Neural cell (in vitro differentiated cells): Measurements from ENCODE around the gene ALX1.

ENCODE experiments used
- CTCF ChIP-seq: fragments of 450-650 bp; IDR thresholded peaks from 2 replicates; pipeline ENCODE4 v1.5.1; 2014; ENCODE audit warnings: antibody characterized with exemption, mild to moderate bottlenecking, moderate library complexity; ENCODE audit not compliant: poor library complexity, severe bottlenecking
- EP300 ChIP-seq: fragments of 450-650 bp; conservative IDR thresholded peaks from 2 replicates; pipeline ENCODE4 v1.6.1; 2014; ENCODE audit warnings: antibody characterized with exemption, mild to moderate bottlenecking, moderate library complexity; ENCODE audit not compliant: poor library complexity, severe bottlenecking
- EZH2 ChIP-seq: fragments of 200-600, 300-800 bp; shearing (Covaris generic), sonication (generic); IDR thresholded peaks from 2 replicates; pipeline ENCODE4 v1.6.1; 2014; ENCODE audit warnings: antibody characterized with exemption, low read length, borderline replicate concordance, mild to moderate bottlenecking; ENCODE audit not compliant: insufficient read depth, poor library complexity, severe bottlenecking
- MXI1 ChIP-seq: fragments of 450-650 bp; conservative IDR thresholded peaks from 2 replicates; pipeline ENCODE4 v1.6.1; 2014; ENCODE audit warnings: antibody characterized with exemption, mild to moderate bottlenecking; ENCODE audit not compliant: poor library complexity, severe bottlenecking
- POLR2AphosphoS5 ChIP-seq: IDR thresholded peaks from 2 replicates; pipeline ENCODE4 v1.6.1; 2012
- RAD21 ChIP-seq: fragments of 450-650 bp; conservative IDR thresholded peaks from 2 replicates; pipeline ENCODE4 v1.6.1; 2014; ENCODE audit warnings: antibody characterized with exemption, mild to moderate bottlenecking, moderate library complexity
- SMC3 ChIP-seq: fragments of 450-650 bp; conservative IDR thresholded peaks from 2 replicates; pipeline ENCODE4 v1.6.1; 2014; ENCODE audit warnings: antibody characterized with exemption, mild to moderate bottlenecking, moderate library complexity; ENCODE audit not compliant: poor library complexity
- TAF1 ChIP-seq: IDR thresholded peaks from 2 replicates; pipeline ENCODE4 v1.6.1; 2012; ENCODE audit warnings: low read depth

GRCh38 chr12:85348779-85349178 lies 68.8 kb downstream of the ALX1 start:
- TF ChIP-seq RAD21: no peak
- no peak for TF ChIP-seq CTCF
- TF ChIP-seq POLR2AphosphoS5: no peak
- no peak for TF ChIP-seq TAF1
- TF ChIP-seq SMC3: no peak
- no peak for TF ChIP-seq EZH2
- no peak for TF ChIP-seq EP300
- TF ChIP-seq MXI1: no peak
